ENCODE data around the gene IRX3.

IRX3 gene

GRCh38 chr16:54290833-54291655 lies 4.5 kb upstream of the IRX3 start:
- no peak for DNase-seq (ENCODE audit: low spot score)

GRCh38 chr16:54289945-54290832 lies 3.6 kb upstream of the IRX3 start:
- DNase-seq (ENCODE audit: low spot score): no peak

- no peak for DNase-seq (ENCODE audit: low spot score)
Observed at GRCh38 chr16:54289242-54289944, 2.8 kb upstream of the IRX3 start.

GRCh38 chr16:54288835-54289241 lies 2.3 kb upstream of the IRX3 start:
- DNase-seq (ENCODE audit: low spot score): no peak

GRCh38 chr16:54288030-54288834 lies 1.6 kb upstream of the IRX3 start:
- DNase-seq (ENCODE audit: low spot score): no peak

GRCh38 chr16:54287131-54288029 lies 793 bp upstream of the IRX3 start:
- no peak for DNase-seq (ENCODE audit: low spot score)

- DNase-seq (ENCODE audit: low spot score): no peak
Observed at GRCh38 chr16:54286090-54286365, 559 bp downstream of the IRX3 start.

- DNase-seq (ENCODE audit: low spot score): no peak
Observed at GRCh38 chr16:54285414-54286089, 1.0 kb downstream of the IRX3 start.

GRCh38 chr16:54284931-54285413 lies 1.6 kb downstream of the IRX3 start:
- no peak for DNase-seq (ENCODE audit: low spot score)

GRCh38 chr16:54284319-54284930 lies 2.2 kb downstream of the IRX3 start:
- no peak for DNase-seq (ENCODE audit: low spot score)

- DNase-seq (ENCODE audit: low spot score): no peak
Observed at GRCh38 chr16:54283725-54284318, 2.8 kb downstream of the IRX3 start.

GRCh38 chr16:54282928-54283724 lies 3.5 kb downstream of the IRX3 start:
- no peak for DNase-seq (ENCODE audit: low spot score)

GRCh38 chr16:54282202-54282927 lies 4.2 kb downstream of the IRX3 start:
- no peak for DNase-seq (ENCODE audit: low spot score)

GRCh38 chr16:54281535-54282201 lies 4.9 kb downstream of the IRX3 start:
- no peak for DNase-seq (ENCODE audit: low spot score)

- DNase-seq (ENCODE audit: low spot score): no peak
Observed at GRCh38 chr16:54280751-54281150, 5.8 kb downstream of the IRX3 start.

- no peak for DNase-seq (ENCODE audit: low spot score)
Observed at GRCh38 chr16:54277845-54278703, 8.5 kb downstream of the IRX3 start.

Data from CD4-positive, alpha-beta T cell treated with Interleukin-15 for 4 hours (primary cell).